ENCODE results near the gene HLA-A. TPM values are rescaled to one million over a fixed set of nuclear protein-coding genes. Genes with fewer than 3 reads are reported as not detected.

Gene HLA-A
- total and polyA plus RNA-seq, 11 donors, result 263 to 1,581 (median 361) TPM

DNA sequence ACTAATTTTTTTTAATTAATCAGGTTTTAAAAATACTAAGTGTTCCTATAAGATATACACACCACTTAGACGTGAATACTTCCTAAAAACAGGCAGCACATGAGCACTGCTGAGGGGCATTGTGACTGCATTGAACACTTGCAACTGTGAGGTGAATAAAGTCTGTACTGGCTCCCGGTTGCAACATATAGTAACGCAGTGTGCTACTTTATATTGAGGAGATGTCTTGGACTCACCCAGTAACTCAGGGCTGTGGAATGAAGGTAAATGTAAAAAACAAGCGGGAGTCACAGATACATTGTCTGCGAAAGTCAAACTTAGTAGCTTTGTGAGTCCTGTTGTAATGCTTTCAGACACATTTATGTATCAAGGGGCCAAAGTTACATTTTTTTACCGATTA, 17.0 kb upstream of the HLA-A start:
- 66 to 84% (median 81%) methylated on average over 6 of the region's 6 CpGs; no CpG with 5 or more reads in 1 of the 4 donors for WGBS, 4 donors
- H3K27ac ChIP-seq, result peak overlapping the region in 4 of 12 donors; percentile 40 to 96 (median 84)

DNA sequence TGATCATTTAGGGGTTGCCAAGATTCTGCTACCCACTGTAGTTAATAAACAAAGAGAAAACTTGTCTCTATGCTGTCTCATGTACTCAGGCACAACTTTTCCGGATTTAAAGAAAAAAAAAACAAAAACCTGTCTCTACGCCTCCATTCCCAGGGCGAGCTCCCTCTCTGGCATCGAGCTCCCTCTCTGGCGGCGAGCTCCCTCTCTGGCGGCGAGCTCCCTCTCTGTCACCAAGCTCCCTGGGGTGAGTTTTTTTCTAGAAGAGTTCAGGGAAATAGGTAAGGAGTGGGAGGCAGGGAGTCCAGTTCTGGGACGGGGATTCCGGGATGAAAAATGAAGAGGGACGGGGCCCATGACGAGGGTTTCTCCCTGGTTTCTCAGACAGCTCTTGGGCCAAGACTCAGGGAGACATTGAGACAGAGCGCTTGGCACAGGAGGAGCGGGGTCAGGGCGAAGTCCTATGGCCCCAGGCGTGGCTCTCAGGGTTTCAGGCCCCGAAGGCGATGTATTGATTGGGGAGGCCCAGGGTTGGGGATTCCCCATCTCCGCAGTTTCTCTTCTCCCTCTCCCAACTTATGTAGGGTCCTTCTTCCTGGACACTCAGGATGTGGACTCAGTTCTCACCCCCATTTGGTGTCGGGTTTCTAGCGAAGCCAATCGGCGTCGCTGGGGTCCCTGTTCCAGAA, 16.5 kb upstream of the HLA-A start:
- 54 to 65% (median 58%) methylated on average over 14 to 24 of the region's 24 CpGs; no CpG with 5 or more reads in 1 of the 4 donors for WGBS, 4 donors
- peak in 2 of 5 donors; percentile 25 for DNase-seq
- peaks cover 0 to 15% (median 0%) of the 10 kb centered on the region in 12 donors for H3K4me1 ChIP-seq
- peak overlapping the region in 10 of 12 donors; percentile 67 to 96 (median 89) for H3K27ac ChIP-seq
- peak overlapping the region in 11 of 12 donors; percentile 55 to 82 (median 65) for H3K4me3 ChIP-seq
- H3K27me3 ChIP-seq, result no peaks in the 10 kb centered on the region
- peaks cover 0 to 3% (median 0%) of the 10 kb centered on the region in 9 donors for H3K36me3 ChIP-seq
- H3K9me3 ChIP-seq, result no peaks in the 10 kb centered on the region
- ATAC-seq, result peak in 3 of 4 donors; percentile 13 to 48 (median 32)
- TF ChIP-seq POLR2A (IDR thresholded peaks at IDR 0.05), result no peak
- TF ChIP-seq, protein P1, sequence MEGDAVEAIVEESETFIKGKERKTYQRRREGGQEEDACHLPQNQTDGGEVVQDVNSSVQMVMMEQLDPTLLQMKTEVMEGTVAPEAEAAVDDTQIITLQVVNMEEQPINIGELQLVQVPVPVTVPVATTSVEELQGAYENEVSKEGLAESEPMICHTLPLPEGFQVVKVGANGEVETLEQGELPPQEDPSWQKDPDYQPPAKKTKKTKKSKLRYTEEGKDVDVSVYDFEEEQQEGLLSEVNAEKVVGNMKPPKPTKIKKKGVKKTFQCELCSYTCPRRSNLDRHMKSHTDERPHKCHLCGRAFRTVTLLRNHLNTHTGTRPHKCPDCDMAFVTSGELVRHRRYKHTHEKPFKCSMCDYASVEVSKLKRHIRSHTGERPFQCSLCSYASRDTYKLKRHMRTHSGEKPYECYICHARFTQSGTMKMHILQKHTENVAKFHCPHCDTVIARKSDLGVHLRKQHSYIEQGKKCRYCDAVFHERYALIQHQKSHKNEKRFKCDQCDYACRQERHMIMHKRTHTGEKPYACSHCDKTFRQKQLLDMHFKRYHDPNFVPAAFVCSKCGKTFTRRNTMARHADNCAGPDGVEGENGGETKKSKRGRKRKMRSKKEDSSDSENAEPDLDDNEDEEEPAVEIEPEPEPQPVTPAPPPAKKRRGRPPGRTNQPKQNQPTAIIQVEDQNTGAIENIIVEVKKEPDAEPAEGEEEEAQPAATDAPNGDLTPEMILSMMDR (IDR thresholded peaks at IDR 0.05), result no peak
- intact Hi-C loops (cut with DNase I), result loop anchor here in 8 of 10 donors (1.0 to 10.0 kb wide), 8 partner anchors 37 to 81 kb away; no protein-coding TSS in a partner anchor

More for the DNA sequence above, 17.0 kb upstream of the HLA-A start:
- H3K36me3 ChIP-seq, result peaks cover 0 to 3% (median 0%) of the 10 kb centered on the region in 9 donors
- no peak for ATAC-seq
- H3K4me3 ChIP-seq, result peak overlapping the region in 2 of 12 donors; percentile 70 to 82
- peaks cover 0 to 15% (median 0%) of the 10 kb centered on the region in 12 donors for H3K4me1 ChIP-seq
- intact Hi-C loops (cut with DNase I), result loop anchor here in 7 of 10 donors (5.0 to 10.0 kb wide), 4 partner anchors 38 to 82 kb away; no protein-coding TSS in a partner anchor
- no peak for DNase-seq
- no peaks in the 10 kb centered on the region for H3K9me3 ChIP-seq
- TF ChIP-seq POLR2A (IDR thresholded peaks at IDR 0.05), result no peak
- TF ChIP-seq, protein P1 (IDR thresholded peaks at IDR 0.05), result no peak
- H3K27me3 ChIP-seq, result no peaks in the 10 kb centered on the region

DNA sequence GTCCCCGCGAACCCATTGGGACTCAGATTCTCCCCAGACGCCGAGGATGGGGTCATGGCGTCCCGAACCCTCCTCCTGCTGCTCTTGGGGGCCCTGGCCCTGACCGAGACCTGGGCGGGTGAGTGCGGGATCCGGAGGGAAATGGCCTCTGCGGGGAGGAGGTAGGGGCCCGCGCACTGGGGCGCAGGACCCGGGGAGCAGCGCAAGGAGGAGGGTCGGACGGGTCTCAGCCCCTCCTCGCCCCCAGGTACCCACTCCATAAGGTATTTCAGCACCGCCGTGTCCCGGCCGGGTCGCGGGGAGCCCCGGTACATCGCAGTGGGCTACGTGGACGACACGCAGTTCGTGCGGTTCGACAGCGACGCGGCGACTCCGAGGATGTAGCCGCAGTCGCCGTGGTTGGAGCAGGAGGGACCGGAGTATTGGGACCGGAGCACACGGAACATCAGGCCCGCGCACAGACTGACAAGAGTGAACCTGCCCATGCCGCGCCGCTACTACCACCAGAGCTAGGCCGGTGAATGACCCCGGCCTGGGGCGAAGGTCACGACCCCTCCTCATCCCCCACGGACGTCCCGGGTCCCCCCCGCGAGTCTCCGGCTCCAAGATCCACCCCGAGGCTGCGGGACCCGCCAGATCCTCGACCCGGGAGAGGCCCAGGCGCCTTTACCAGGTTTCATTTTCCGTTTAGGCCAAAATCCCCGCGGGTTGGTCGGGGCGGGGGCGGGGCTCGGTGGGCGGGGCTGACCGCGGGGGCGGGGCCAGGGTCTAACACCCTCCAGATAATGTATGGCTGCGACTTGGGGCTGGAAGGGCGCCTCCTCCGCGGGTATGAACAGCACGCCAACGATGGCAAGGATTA, 15.7 kb upstream of the HLA-A start:
- peak; percentile 69 to 87 (median 76) for DNase-seq
- ATAC-seq, result peak; percentile 69 to 92 (median 88)
- no peaks in the 10 kb centered on the region for H3K27me3 ChIP-seq
- intact Hi-C loops (cut with DNase I), result loop anchor here in 8 of 10 donors (1.0 to 10.0 kb wide), 8 partner anchors 38 to 81 kb away; no protein-coding TSS in a partner anchor
- H3K4me3 ChIP-seq, result peak overlapping the region in 11 of 12 donors; percentile 55 to 82 (median 65)
- H3K36me3 ChIP-seq, result peaks cover 0 to 3% (median 0%) of the 10 kb centered on the region in 9 donors
- WGBS, 4 donors, result 5 to 15% (median 9%) methylated on average over 4 to 82 of the region's 82 CpGs; no CpG with 5 or more reads in 1 of the 4 donors
- no peaks in the 10 kb centered on the region for H3K9me3 ChIP-seq
- peaks cover 0 to 15% (median 0%) of the 10 kb centered on the region in 12 donors for H3K4me1 ChIP-seq
- peak overlapping the region in 11 of 12 donors; percentile 67 to 96 (median 88) for H3K27ac ChIP-seq
- TF ChIP-seq POLR2A (IDR thresholded peaks at IDR 0.05), result peak in 1 of 2 donors; percentile 30
- TF ChIP-seq, protein P1 (IDR thresholded peaks at IDR 0.05), result no peak

Measured in heart left ventricle (tissue), 16 donors.